Kidney tubule cell (primary cell): ENCODE measurements around the gene PER1.
"Not testable (repeated sequence)": the region's sequence is repeated elsewhere in the genome, so short reads cannot be mapped to it uniquely, and the experiment has no call there.

Experiments
- DNase-seq: peaks from one replicate; pipeline ENCODE4 v3.0.0-alpha.2; 2018; ENCODE audit warnings: low spot score

Gene PER1

GRCh38 chr17:8152112-8152775 is at the start of gene PER1:
Gene PER1, minus strand, starts transcription at chr17:8152404. Its CDS starts 1,698 bp downstream, at chr17:8150706.
- DNase-seq, result peak; percentile 96

GRCh38 chr17:8192070-8192815 is 40.0 kb upstream of the PER1 start:
- peak; percentile 89 for DNase-seq

GRCh38 chr17:8190506-8190905 is 38.3 kb upstream of the PER1 start:
- DNase-seq, result no peak

DNA sequence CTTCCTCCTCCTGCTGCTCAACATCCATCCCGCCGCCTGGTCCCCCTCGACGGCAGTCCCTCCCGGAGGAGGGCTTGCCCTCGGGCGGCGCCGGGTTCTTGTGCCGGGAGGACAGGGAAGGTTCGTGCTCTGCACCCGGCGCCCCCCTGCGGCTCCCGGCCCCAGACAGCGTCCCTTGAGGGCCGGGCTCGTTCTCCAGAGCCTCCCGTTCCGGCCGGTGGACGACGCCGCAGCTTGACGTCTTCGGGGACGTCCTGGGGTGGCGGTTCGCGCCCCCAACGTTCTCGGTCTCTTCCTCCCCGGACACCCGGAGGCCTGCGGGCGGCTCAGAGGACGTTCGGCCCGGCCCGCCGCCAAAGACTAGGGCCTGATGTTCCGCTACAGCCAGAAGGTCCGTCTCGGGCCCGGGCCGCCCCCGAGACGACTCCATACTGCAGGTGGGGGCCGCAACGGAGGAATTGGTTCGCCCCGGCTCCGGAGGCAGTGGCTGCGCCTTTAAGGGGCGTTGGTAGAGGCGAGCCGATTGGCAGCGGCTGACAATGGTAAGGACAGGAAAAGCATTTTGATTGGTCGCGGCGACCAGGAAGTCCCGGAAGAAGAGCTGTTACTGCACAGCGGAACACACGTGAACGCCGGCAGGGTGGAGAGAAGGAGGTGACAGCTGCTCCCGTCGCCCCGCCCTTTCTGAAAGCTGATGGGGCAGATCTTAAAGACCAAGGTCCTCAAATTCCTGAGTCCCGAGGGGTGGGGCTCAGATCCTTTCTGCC is 37.7 kb upstream of the PER1 start, which contains the start of gene BORCS6:
TSS of gene BORCS6 (minus strand) at position 470 of the 767 bp plus-strand sequence. CDS start at position 430, 40 bp downstream.
- peak; percentile 99 for DNase-seq

GRCh38 chr17:8189041-8189710 is 37.0 kb upstream of the PER1 start:
- peak; percentile 21 for DNase-seq

- DNase-seq, result no peak
These were observed 36.1 kb upstream of the PER1 start for GRCh38 chr17:8188263-8188839.

- DNase-seq, result peak; percentile 99
These were observed 35.5 kb upstream of the PER1 start for GRCh38 chr17:8187517-8188262.

GRCh38 chr17:8186787-8187516 is 34.7 kb upstream of the PER1 start:
- peak; percentile 98 for DNase-seq

- no peak for DNase-seq
These were observed 34.2 kb upstream of the PER1 start for GRCh38 chr17:8186446-8186786.

GRCh38 chr17:8185582-8186445 is 33.6 kb upstream of the PER1 start:
- peak; percentile 82 for DNase-seq

GRCh38 chr17:8176998-8177731 is 25.0 kb upstream of the PER1 start:
- DNase-seq, result no peak

- peak; percentile 85 for DNase-seq
These were observed 24.2 kb upstream of the PER1 start, which contains the start of gene TMEM107 for GRCh38 chr17:8176197-8176940. Gene TMEM107, minus strand, starts transcription at chr17:8176380. Its CDS starts 94 bp downstream, at chr17:8176286.

DNA sequence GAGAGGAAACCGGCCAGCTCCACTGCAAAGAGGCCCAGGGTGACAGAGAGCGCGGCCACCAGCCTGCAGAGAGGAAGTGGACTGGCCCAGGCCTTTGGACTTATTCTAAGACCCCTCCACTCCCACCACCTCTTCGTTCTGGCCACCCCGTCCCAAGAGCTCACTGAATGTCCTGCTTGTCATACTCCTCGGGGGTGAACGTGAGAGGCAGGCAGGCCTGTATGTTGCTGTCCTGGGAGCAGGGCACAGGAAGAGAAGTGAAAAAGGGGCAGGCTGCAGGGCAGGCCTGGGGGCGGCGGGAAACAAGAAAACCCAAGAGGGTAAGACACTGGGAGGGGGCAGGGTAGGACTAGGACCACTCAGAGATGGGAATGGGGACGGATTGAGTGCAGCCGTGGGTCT is 23.6 kb upstream of the PER1 start:
- peak; percentile 26 for DNase-seq

GRCh38 chr17:8173871-8174322 is 21.7 kb upstream of the PER1 start:
- DNase-seq, result no peak

DNA sequence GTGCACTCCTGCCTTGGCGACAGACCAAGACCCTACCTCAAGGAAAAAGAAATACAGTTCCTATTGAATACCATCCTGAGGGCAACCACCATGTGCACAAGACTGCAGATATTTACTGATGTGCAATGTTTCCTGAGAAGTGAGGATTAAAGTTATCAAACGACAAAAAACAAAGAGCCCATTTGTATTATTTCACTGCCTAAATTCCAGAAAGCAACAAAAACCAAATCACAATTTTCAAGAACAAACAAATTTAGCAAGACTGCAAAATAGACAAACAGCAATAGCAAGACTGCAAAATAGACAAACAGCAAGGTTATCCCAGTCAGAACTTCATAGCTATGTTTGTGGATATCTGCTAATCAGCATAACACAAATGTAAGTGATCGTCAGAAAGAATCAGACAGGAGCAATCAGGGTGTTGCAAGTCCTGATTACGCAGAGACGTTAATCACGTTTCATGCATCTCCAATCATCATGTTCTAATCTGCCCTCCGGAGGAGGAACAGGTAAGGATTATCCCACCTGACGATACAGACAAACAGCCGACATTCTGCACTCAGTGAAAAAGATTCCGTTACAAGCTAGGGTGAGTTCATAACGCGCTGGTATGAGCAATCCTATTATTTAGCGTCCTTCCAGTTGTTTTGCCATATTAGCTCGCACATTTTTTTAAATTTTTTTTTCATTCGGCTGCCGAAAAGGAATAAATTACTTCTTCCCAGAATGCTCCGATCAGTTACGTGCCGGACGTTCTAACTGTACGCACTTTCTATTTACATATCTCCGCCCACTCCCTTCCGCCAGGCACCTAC is 21.1 kb upstream of the PER1 start:
- peak; percentile 99 for DNase-seq

GRCh38 chr17:8170186-8170585 is 18.0 kb upstream of the PER1 start:
- not testable (repeated sequence) for DNase-seq

- no peak for DNase-seq
These were observed 15.3 kb upstream of the PER1 start for GRCh38 chr17:8167526-8167925.
